ENCODE data around the gene PUS3.

DNA sequence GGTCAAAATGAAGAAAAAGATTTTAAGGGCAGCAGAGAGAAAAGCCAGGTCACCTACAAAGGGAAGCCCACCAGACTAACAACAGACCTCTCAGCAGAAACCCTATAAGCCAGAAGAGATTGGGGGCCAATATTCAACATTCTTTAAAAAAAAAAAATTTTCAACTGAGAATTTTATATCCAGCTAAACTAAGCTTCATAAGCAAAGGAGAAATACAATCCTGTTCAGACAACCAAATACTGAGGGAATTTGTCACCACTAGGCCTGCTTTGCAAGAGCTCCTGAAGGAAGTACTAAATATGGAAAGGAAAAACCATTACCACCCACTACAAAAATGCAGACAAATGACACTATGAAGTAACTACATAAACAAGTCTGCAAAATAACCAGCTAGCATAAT, 56.8 kb downstream of the PUS3 start:
- TF ChIP-seq POLR2A (IDR thresholded peaks at IDR 0.05; ENCODE audit: low read length) = no peak
- no peak for TF ChIP-seq GATA1 (IDR thresholded peaks at IDR 0.05; ENCODE audit: low read depth, low read length)
